Measurements from ENCODE around the gene LIG1.

DNA sequence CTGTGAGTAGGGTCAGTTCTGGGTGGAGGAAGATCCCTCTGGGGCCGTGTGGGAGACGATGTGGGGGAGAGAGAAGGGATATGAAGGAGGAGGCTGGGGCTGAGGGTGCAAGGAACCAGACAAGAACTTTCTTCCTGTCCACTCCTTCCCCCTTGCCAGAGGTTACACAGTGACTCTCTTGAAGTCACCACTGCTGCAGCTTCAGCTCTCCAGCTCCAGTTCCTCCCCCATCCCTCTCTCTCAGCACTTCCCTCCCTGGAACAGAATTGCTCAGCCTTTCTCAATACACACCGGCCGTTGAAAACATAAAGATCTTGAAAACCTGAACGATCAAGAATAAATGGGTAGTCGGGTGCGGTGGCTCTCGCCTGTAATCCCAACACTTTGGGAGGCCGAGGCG, 5.4 kb upstream of the LIG1 start:
- TF ChIP-seq, protein P1, sequence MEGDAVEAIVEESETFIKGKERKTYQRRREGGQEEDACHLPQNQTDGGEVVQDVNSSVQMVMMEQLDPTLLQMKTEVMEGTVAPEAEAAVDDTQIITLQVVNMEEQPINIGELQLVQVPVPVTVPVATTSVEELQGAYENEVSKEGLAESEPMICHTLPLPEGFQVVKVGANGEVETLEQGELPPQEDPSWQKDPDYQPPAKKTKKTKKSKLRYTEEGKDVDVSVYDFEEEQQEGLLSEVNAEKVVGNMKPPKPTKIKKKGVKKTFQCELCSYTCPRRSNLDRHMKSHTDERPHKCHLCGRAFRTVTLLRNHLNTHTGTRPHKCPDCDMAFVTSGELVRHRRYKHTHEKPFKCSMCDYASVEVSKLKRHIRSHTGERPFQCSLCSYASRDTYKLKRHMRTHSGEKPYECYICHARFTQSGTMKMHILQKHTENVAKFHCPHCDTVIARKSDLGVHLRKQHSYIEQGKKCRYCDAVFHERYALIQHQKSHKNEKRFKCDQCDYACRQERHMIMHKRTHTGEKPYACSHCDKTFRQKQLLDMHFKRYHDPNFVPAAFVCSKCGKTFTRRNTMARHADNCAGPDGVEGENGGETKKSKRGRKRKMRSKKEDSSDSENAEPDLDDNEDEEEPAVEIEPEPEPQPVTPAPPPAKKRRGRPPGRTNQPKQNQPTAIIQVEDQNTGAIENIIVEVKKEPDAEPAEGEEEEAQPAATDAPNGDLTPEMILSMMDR (IDR thresholded peaks at IDR 0.05), result no peak
- no peak for TF ChIP-seq POLR2A (IDR thresholded peaks at IDR 0.05)
- TF ChIP-seq EP300 (IDR thresholded peaks at IDR 0.05), result no peak
